GM19397 (cell line): ENCODE measurements around the gene THBS1.

Experiments
- ATAC-seq: cut with Tn5 transposase; IDR thresholded peaks from one replicate; pipeline ENCODE4 v1.9.1; 2021; ENCODE audit warnings: mild to moderate bottlenecking, moderate library complexity; ENCODE audit not compliant: unreplicated experiment

Gene THBS1

GRCh38 chr15:39580485-39581241 is at the start of gene THBS1:
TSS of gene THBS1 (plus strand) at chr15:39581079. CDS start at chr15:39581858, 779 bp downstream.
- ATAC-seq = no peak

GRCh38 chr15:39534996-39535395 is 45.9 kb upstream of the THBS1 start:
- no peak for ATAC-seq

GRCh38 chr15:39535466-39535865 is 45.4 kb upstream of the THBS1 start:
- no peak for ATAC-seq

GRCh38 chr15:39538936-39539335 is 41.9 kb upstream of the THBS1 start:
- ATAC-seq = no peak

GRCh38 chr15:39539466-39539865 is 41.4 kb upstream of the THBS1 start:
- ATAC-seq = no peak

- ATAC-seq = no peak
These were observed 40.8 kb upstream of the THBS1 start for GRCh38 chr15:39539973-39540558.

- no peak for ATAC-seq
These were observed 38.4 kb upstream of the THBS1 start for GRCh38 chr15:39542385-39543065.

GRCh38 chr15:39543651-39544050 is 37.2 kb upstream of the THBS1 start:
- no peak for ATAC-seq

GRCh38 chr15:39546842-39547241 is 34.0 kb upstream of the THBS1 start:
- no peak for ATAC-seq

GRCh38 chr15:39548561-39548960 is 32.3 kb upstream of the THBS1 start:
- ATAC-seq = no peak

- ATAC-seq = no peak
These were observed 31.0 kb upstream of the THBS1 start for GRCh38 chr15:39549912-39550311.

GRCh38 chr15:39551476-39551875 is 29.4 kb upstream of the THBS1 start:
- no peak for ATAC-seq

GRCh38 chr15:39552556-39552955 is 28.3 kb upstream of the THBS1 start:
- no peak for ATAC-seq

GRCh38 chr15:39553947-39554693 is 26.8 kb upstream of the THBS1 start:
- no peak for ATAC-seq

GRCh38 chr15:39554746-39555387 is 26.0 kb upstream of the THBS1 start:
- ATAC-seq = no peak

- ATAC-seq = no peak
These were observed 25.0 kb upstream of the THBS1 start for GRCh38 chr15:39555885-39556284.

- no peak for ATAC-seq
These were observed 24.4 kb upstream of the THBS1 start for GRCh38 chr15:39556461-39556860.

GRCh38 chr15:39558421-39558820 is 22.5 kb upstream of the THBS1 start:
- no peak for ATAC-seq

GRCh38 chr15:39564972-39565665 is 15.8 kb upstream of the THBS1 start:
- ATAC-seq = no peak

GRCh38 chr15:39565851-39566250 is 15.0 kb upstream of the THBS1 start:
- no peak for ATAC-seq
